Measurements from ENCODE around the gene CNTRL.

DNA sequence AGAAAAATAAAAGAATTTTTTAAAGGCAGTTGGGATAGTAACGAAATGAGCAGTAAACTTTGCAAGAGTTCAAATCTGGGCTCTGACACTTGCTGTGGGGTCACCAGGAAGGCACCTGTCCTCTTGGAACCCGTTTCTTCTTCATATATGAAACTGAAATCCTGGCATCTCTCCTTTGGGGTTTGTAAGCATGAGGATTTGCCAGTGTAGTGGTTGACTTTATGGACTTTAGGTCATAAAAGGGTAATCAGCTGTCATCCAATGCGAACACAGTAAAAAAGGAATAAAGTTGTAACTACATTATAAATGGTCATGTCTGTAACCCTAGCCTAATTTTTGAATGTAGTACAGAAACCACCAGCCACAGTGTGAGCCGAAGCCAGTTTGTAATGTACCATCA, 125.6 kb downstream of the CNTRL start:
- TF ChIP-seq CTCF (IDR thresholded peaks at IDR 0.05; ENCODE audit: low read depth, low read length) (no peak), POLR2A (IDR thresholded peaks at IDR 0.05; ENCODE audit: extremely low read depth, insufficient read length) (no peak)

Data from NB4 (cell line).